ENCODE results near the gene WBP2NL. TPM values are rescaled to one million over a fixed set of nuclear protein-coding genes. Genes with fewer than 3 reads are reported as not detected.

The WBP2NL gene
- total RNA-seq, 1 donor = 0.42 TPM

- Histone ChIP-seq H3K4me3 (ENCODE audit: low read length) (no peak overlapping the region), H3K27me3 (ENCODE audit: insufficient read depth, low read length) (no peaks in the 10 kb centered on the region), H3K4me1 (ENCODE audit: insufficient read depth, low read length) (no peaks in the 10 kb centered on the region), H3K9me3 (ENCODE audit: low read depth, low read length) (peaks cover 9% of the 10 kb centered on the region)
These were observed 40.7 kb downstream of the WBP2NL start for GRCh38 chr22:42039271-42039670.

GRCh38 chr22:42041784-42042183, 43.2 kb downstream of the WBP2NL start:
- H3K27me3 ChIP-seq (ENCODE audit: insufficient read depth, low read length) = no peaks in the 10 kb centered on the region
- H3K4me3 ChIP-seq (ENCODE audit: low read length) = no peak overlapping the region
- no peaks in the 10 kb centered on the region for H3K4me1 ChIP-seq (ENCODE audit: insufficient read depth, low read length)
- H3K9me3 ChIP-seq (ENCODE audit: low read depth, low read length) = peaks cover 9% of the 10 kb centered on the region

GRCh38 chr22:42050641-42051180, 52.1 kb downstream of the WBP2NL start:
- Histone ChIP-seq H3K27me3 (ENCODE audit: insufficient read depth, low read length) (no peaks in the 10 kb centered on the region), H3K4me1 (ENCODE audit: insufficient read depth, low read length) (peaks cover 3% of the 10 kb centered on the region), H3K9me3 (ENCODE audit: low read depth, low read length) (no peaks in the 10 kb centered on the region), H3K4me3 (ENCODE audit: low read length) (no peak overlapping the region)

- no peak overlapping the region for H3K4me3 ChIP-seq (ENCODE audit: low read length)
- H3K9me3 ChIP-seq (ENCODE audit: low read depth, low read length) = peaks cover 11% of the 10 kb centered on the region
- H3K27me3 ChIP-seq (ENCODE audit: insufficient read depth, low read length) = no peaks in the 10 kb centered on the region
- H3K4me1 ChIP-seq (ENCODE audit: insufficient read depth, low read length) = peaks cover 3% of the 10 kb centered on the region
These were observed 54.2 kb downstream of the WBP2NL start for GRCh38 chr22:42052765-42053164.

- H3K4me1 ChIP-seq (ENCODE audit: insufficient read depth, low read length) = peaks cover 3% of the 10 kb centered on the region
- H3K27me3 ChIP-seq (ENCODE audit: insufficient read depth, low read length) = no peaks in the 10 kb centered on the region
- H3K4me3 ChIP-seq (ENCODE audit: low read length) = no peak overlapping the region
- peaks cover 11% of the 10 kb centered on the region for H3K9me3 ChIP-seq (ENCODE audit: low read depth, low read length)
These were observed 58.3 kb downstream of the WBP2NL start for GRCh38 chr22:42056757-42057511.

- H3K4me3 ChIP-seq (ENCODE audit: low read length) = no peak overlapping the region
- peaks cover 11% of the 10 kb centered on the region for H3K9me3 ChIP-seq (ENCODE audit: low read depth, low read length)
- H3K4me1 ChIP-seq (ENCODE audit: insufficient read depth, low read length) = no peaks in the 10 kb centered on the region
- H3K27me3 ChIP-seq (ENCODE audit: insufficient read depth, low read length) = no peaks in the 10 kb centered on the region
These were observed 61.9 kb downstream of the WBP2NL start for GRCh38 chr22:42060489-42060888.

GRCh38 chr22:42061041-42061440, 62.5 kb downstream of the WBP2NL start:
- Histone ChIP-seq H3K27me3 (ENCODE audit: insufficient read depth, low read length) (no peaks in the 10 kb centered on the region), H3K9me3 (ENCODE audit: low read depth, low read length) (peaks cover 11% of the 10 kb centered on the region), H3K4me1 (ENCODE audit: insufficient read depth, low read length) (no peaks in the 10 kb centered on the region), H3K4me3 (ENCODE audit: low read length) (no peak overlapping the region)

- H3K4me3 ChIP-seq (ENCODE audit: low read length) = no peak overlapping the region
- H3K27me3 ChIP-seq (ENCODE audit: insufficient read depth, low read length) = no peaks in the 10 kb centered on the region
- H3K4me1 ChIP-seq (ENCODE audit: insufficient read depth, low read length) = no peaks in the 10 kb centered on the region
- no peaks in the 10 kb centered on the region for H3K9me3 ChIP-seq (ENCODE audit: low read depth, low read length)
These were observed 64.0 kb downstream of the WBP2NL start for GRCh38 chr22:42062506-42063170.

GRCh38 chr22:42064629-42065028, 66.0 kb downstream of the WBP2NL start:
- Histone ChIP-seq H3K4me1 (ENCODE audit: insufficient read depth, low read length) (peaks cover 11% of the 10 kb centered on the region), H3K27me3 (ENCODE audit: insufficient read depth, low read length) (no peaks in the 10 kb centered on the region), H3K4me3 (ENCODE audit: low read length) (no peak overlapping the region), H3K9me3 (ENCODE audit: low read depth, low read length) (no peaks in the 10 kb centered on the region)

GRCh38 chr22:42065438-42066125, 67.0 kb downstream of the WBP2NL start:
- Histone ChIP-seq H3K4me1 (ENCODE audit: insufficient read depth, low read length) (peaks cover 19% of the 10 kb centered on the region), H3K27me3 (ENCODE audit: insufficient read depth, low read length) (no peaks in the 10 kb centered on the region), H3K4me3 (ENCODE audit: low read length) (no peak overlapping the region), H3K9me3 (ENCODE audit: low read depth, low read length) (no peaks in the 10 kb centered on the region)

GRCh38 chr22:42066126-42066761, 67.7 kb downstream of the WBP2NL start:
- H3K9me3 ChIP-seq (ENCODE audit: low read depth, low read length) = no peaks in the 10 kb centered on the region
- H3K4me3 ChIP-seq (ENCODE audit: low read length) = no peak overlapping the region
- H3K4me1 ChIP-seq (ENCODE audit: insufficient read depth, low read length) = peaks cover 24% of the 10 kb centered on the region
- no peaks in the 10 kb centered on the region for H3K27me3 ChIP-seq (ENCODE audit: insufficient read depth, low read length)

GRCh38 chr22:42066937-42067336, 68.3 kb downstream of the WBP2NL start:
- H3K27me3 ChIP-seq (ENCODE audit: insufficient read depth, low read length) = no peaks in the 10 kb centered on the region

GRCh38 chr22:42067671-42068251, 69.2 kb downstream of the WBP2NL start:
- Histone ChIP-seq H3K27me3 (ENCODE audit: insufficient read depth, low read length) (no peaks in the 10 kb centered on the region), H3K4me1 (ENCODE audit: insufficient read depth, low read length) (peaks cover 31% of the 10 kb centered on the region), H3K9me3 (ENCODE audit: low read depth, low read length) (no peaks in the 10 kb centered on the region), H3K4me3 (ENCODE audit: low read length) (no peak overlapping the region)

More at GRCh38 chr22:42066937-42067336, 68.3 kb downstream of the WBP2NL start:
- peaks cover 30% of the 10 kb centered on the region for H3K4me1 ChIP-seq (ENCODE audit: insufficient read depth, low read length)
- no peaks in the 10 kb centered on the region for H3K9me3 ChIP-seq (ENCODE audit: low read depth, low read length)
- H3K4me3 ChIP-seq (ENCODE audit: low read length) = no peak overlapping the region

- Histone ChIP-seq H3K4me3 (ENCODE audit: low read length) (no peak overlapping the region), H3K9me3 (ENCODE audit: low read depth, low read length) (no peaks in the 10 kb centered on the region), H3K4me1 (ENCODE audit: insufficient read depth, low read length) (peaks cover 31% of the 10 kb centered on the region), H3K27me3 (ENCODE audit: insufficient read depth, low read length) (no peaks in the 10 kb centered on the region)
These were observed 69.7 kb downstream of the WBP2NL start for GRCh38 chr22:42068291-42068690.
